GM19240 (cell line): Measurements from ENCODE around the gene SLC15A1.
"Not testable (repeated sequence)": the region's sequence is repeated elsewhere in the genome, so short reads cannot be mapped to it uniquely, and the experiment has no call there.

Experiments used
- DNase-seq: peaks from one replicate; pipeline ENCODE4 v3.0.0; 2011; ENCODE audit warnings: low spot score; ENCODE audit not compliant: insufficient read length

The SLC15A1 gene

GRCh38 chr13:98658131-98658530, 94.3 kb downstream of the SLC15A1 start:
- no peak for DNase-seq

DNA sequence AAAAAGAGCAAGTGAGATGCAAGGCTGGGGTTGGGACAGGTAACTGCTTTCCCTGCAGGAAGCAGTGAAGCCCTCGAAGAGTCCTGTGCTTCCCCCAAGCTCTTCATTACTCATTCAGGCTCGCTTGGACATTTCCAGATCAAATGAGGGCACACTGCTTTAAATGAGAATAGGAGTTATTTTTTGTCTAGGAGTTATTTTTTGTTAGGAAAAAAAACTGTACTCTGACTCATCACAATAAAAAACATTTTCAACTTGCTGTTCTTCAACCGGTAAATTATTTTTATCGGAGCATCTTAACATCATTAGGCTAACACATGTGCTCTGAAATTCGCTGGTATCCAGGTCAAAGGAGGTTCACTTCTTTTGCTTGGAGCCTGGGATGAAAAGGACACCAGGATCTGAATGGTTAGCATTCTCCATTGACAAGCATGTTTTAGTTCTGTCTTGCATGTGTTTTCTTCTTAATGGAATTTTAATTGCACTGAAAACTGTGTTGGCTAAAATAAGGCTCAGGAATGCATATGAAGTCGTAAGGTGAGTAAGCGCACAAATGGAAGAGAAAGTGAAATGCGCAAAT, 94.9 kb downstream of the SLC15A1 start:
- DNase-seq, result no peak

DNA sequence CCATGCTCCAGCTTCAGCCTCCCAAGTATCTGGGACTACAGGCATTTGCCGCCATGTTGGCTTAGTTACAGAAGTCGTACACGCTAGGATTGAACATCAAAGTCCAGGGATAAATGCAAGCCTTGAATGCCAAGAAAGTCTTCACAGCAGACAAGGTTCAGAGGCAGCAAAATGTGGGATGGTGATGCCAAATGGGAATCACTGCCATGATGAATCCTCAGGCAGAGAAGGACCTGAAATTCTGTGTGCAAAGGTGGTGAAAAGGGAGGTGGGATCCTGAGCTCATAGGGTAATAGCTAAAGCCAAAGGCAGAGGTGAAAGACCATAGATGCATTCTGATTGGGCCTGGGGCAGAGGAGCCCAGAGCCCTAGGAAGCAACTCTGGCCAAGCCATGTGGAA, 96.2 kb downstream of the SLC15A1 start:
- DNase-seq, result no peak

GRCh38 chr13:98653463-98653985, 98.9 kb downstream of the SLC15A1 start:
- peak; percentile 89 for DNase-seq

DNA sequence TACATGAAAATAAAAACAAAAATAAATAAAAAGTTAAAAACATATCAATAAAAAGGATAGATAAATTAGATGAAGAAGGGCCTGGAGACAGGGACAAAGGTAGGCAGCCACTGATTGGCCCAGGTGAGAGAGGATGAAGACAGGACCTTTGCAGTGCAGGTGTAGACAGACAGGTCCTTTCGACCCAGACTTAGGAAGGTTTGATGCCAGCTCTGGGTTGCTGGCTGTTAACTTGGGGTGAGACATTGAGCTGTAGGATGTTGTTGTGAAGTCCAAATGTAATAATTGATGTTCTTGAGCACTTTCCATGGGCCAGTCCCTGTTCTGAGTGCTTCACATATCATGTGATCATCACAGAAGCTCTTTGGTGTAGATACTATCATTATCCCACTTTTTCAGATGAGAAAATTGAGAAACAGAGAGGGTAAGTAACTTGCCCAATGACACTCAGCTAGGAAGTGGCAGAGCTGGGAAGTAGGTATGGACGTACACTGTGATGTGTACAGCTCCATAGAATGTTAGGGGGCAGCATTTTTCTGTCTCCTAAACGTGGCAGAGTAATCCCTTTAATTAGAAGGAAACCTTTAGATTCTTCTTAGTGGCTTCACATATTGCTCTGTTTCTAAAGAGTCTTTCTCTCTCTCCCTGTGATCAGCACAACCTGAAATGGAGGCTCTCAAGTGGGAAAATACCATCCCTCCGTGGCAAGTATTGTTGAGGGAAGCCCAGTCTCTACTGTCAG, 99.6 kb downstream of the SLC15A1 start:
- no peak for DNase-seq

DNA sequence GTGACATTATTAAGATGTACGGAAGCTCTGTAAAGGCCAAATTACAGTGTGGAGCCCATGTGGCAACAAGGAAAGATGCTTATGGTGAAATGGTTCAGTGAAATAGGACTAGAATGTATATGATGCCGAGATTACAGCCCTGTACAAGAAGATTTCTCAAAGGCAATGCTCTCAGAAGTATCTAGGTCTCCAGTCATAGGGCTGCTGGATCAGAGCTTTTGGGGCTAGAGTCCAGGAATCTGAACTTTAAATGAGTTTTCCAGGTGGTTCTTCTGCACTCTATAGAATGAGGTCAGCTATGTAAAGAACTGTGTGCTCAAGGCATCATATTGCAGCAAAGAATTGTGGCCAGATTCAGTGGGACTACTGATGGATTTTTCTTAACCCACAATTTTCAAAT, 100.2 kb downstream of the SLC15A1 start:
- DNase-seq, result no peak

GRCh38 chr13:98651744-98652143, 100.7 kb downstream of the SLC15A1 start:
- no peak for DNase-seq

GRCh38 chr13:98650396-98651107, 101.9 kb downstream of the SLC15A1 start:
- DNase-seq, result no peak

DNA sequence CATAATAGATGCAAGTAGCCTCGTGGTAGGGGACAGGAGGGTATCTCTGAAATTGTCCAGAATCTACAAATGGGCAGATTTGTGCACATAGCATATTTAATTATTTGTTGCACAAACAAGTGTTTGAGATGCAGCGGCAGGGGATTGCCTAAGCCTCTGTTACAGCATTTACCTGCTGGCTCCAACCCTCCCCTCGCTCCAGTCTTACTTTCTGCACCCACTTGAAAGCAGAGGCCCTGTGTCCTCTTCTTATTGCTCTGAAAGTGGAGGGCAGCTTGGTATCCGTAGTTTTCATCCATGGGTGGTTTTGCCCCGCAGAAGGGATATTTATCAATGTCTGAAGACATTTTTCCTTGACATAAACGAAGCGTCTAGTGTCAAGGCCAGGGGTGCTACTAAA, 102.6 kb downstream of the SLC15A1 start:
- no peak for DNase-seq

DNA sequence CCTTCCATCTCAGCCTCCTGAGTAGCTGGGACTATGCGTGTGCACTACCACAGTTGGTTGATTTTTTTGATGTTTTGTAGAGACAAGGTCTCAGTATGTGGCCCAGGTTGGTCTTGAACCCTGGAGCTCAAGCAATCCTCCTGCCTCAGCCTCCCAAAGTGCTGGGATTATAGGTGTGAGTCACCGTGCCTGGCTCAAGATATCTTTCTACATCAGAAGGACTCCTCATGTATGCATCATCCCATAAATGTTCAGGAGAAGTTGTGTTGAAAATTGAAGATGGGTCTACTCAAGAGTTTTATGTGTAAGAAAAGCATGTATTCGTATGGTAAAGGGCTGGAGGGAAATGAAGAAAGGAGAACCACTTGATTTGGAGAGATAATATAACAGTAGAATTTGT, 103.8 kb downstream of the SLC15A1 start:
- DNase-seq, result no peak

GRCh38 chr13:98648141-98648540, 104.3 kb downstream of the SLC15A1 start:
- no peak for DNase-seq

- DNase-seq, result no peak
Observed at GRCh38 chr13:98647121-98647520, 105.4 kb downstream of the SLC15A1 start.

GRCh38 chr13:98643479-98643878, 109.0 kb downstream of the SLC15A1 start:
- DNase-seq, result no peak

DNA sequence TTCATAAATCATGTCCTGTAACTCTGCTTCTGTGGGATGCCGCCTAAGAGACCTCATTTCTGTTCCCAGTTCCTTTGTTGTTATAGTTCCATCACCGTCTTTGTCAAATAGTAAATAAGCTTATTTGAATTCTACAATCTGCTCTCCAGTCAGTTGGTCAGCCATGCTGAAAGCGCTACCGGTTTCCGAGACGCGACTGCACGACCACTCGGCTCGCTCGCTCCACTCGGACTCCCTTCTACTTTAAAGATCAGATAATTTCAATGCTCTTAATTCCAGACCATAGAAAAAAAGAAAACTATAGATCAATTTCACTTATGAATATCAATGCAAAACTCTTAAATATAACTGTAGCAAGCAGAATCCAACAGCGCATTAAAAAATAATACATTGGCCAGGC, 111.4 kb downstream of the SLC15A1 start:
- DNase-seq, result no peak

GRCh38 chr13:98639785-98640184, 112.7 kb downstream of the SLC15A1 start:
- DNase-seq, result not testable (repeated sequence)

DNA sequence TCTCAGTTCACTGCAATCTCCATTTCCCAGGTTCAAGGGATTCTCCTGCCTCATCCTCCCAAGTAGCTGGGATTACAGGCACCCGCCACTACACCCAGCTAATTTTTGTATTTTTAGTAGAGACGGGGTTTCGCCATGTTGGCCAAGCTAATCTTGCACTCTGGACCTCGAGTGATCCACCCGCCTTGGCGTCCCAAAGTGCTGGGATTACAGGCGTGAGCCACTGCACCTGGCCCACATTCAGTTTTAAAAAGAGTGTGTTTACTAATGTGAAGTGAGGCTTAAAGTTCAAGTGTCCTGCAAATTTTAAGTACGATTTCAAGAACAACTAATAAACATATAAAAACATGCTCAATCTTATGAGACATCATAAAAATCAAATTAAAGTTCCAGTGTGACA, 114.1 kb downstream of the SLC15A1 start:
- not testable (repeated sequence) for DNase-seq
